DND-41 (cell line): ENCODE data around the gene GYS1.
"Not testable (repeated sequence)": the region's sequence is repeated elsewhere in the genome, so short reads cannot be mapped to it uniquely, and the experiment has no call there.

Source experiments
- EZH2 ChIP-seq: IDR thresholded peaks from 3 replicates; pipeline ENCODE4 v1.6.1; 2012; ENCODE audit warnings: borderline replicate concordance, low read depth, mild to moderate bottlenecking, moderate library complexity, low read length, inconsistent platforms; ENCODE audit not compliant: severe bottlenecking
- TF ChIP-seq, protein P1 (sequence below): IDR thresholded peaks from 2 replicates; pipeline ENCODE4 v1.5.1; 2012; ENCODE audit warnings: borderline replicate concordance, low read length, moderate library complexity, mild to moderate bottlenecking; ENCODE audit not compliant: poor library complexity, severe bottlenecking; ENCODE audit errors: extremely low read depth

DNA sequence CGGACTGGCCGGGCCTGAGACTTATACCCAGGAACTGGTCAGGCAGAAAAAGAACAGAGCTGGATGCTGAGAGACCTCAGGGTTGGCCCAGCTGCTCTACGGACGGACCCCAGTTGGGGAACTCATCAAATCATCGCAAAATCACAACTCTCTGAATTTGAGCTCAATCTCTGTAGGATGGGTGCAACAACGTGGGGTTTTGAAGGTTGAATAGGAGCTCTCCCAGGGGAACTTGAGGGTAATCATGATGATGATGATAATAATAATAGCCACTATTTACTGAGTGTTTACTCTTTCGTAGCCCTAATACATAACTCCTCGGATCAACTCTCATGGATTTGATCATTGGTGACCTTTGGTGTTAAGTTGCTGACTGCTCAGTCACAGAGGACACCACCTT lies 37.2 kb upstream of the GYS1 start:
- TF ChIP-seq, protein P1, sequence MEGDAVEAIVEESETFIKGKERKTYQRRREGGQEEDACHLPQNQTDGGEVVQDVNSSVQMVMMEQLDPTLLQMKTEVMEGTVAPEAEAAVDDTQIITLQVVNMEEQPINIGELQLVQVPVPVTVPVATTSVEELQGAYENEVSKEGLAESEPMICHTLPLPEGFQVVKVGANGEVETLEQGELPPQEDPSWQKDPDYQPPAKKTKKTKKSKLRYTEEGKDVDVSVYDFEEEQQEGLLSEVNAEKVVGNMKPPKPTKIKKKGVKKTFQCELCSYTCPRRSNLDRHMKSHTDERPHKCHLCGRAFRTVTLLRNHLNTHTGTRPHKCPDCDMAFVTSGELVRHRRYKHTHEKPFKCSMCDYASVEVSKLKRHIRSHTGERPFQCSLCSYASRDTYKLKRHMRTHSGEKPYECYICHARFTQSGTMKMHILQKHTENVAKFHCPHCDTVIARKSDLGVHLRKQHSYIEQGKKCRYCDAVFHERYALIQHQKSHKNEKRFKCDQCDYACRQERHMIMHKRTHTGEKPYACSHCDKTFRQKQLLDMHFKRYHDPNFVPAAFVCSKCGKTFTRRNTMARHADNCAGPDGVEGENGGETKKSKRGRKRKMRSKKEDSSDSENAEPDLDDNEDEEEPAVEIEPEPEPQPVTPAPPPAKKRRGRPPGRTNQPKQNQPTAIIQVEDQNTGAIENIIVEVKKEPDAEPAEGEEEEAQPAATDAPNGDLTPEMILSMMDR, result not testable (repeated sequence)
- TF ChIP-seq EZH2, result not testable (repeated sequence)
